ENCODE measurements around the gene PHACTR1.
"Not testable (repeated sequence)": the region's sequence is repeated elsewhere in the genome, so short reads cannot be mapped to it uniquely, and the experiment has no call there.

The PHACTR1 gene

GRCh38 chr6:13216236-13217014, 499.9 kb downstream of the PHACTR1 start:
- DNase-seq, result no peak

- no peak for DNase-seq
These were observed 500.8 kb downstream of the PHACTR1 start for GRCh38 chr6:13217206-13217905.

DNA sequence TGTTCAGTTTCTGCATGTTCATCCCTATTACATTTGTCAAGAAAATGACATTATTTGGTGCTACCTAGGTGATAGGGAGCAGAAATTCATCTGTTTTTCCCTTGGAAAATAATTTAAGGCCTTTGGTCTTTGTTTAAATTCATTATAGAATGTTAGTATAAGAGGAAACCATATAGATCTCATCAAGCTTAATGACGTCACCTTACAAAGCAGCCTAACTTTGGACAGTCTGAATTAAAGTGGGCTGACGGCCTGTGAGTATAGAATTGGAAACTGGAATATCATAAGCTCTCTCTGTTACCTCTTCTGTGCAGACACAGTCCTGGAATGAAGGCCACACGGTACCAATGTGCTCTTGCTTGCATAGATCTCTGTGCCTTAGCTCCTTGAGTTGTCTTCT, 503.7 kb downstream of the PHACTR1 start:
- no peak for DNase-seq

GRCh38 chr6:13222048-13222447, 505.5 kb downstream of the PHACTR1 start:
- DNase-seq, result no peak

- no peak for DNase-seq
These were observed 509.5 kb downstream of the PHACTR1 start for GRCh38 chr6:13226071-13226470.

GRCh38 chr6:13228264-13229204, 512.0 kb downstream of the PHACTR1 start:
- DNase-seq, result no peak

DNA sequence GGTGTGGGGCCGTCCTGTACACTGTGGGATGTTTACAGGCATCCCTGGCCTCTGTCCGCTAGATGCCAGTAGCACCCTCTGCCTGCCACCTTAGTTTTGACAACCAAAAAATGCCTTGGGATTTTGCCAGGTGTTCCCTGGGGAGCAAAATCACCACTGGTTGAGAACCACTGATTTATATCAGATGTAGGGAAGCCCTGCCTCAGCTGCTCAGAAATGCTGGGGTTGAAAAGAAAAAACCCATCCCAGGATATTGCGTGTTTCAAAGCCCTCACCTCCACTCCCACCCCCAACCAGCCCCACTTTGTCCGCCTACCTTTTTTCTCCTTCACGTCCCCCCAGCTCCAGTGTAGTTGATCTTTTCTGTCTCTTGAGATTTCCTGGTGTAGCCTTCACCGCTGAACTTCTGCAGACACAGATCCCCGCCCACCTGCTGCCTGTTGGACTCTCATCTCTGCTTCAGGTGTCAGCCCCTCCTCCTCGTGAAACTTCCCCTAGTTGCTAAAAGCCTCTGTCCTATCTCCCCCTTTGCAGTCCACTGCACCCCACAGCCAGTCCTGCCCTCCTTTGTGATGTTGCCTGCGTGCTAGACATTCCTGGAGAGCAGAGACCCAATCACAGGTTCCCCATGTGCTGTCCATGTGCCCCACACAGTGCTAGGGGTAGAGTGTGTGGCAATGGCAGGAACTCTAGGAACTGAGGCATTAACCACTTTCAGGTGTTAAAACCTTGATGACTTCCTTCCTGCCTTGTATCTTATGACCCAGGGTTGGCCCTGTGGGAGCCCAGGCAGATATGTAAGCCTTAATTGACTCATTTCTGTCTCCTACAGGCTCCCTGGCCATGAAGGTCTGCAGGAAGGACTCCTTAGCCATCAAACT, 512.9 kb downstream of the PHACTR1 start:
- DNase-seq, result no peak

- DNase-seq, result no peak
These were observed 516.5 kb downstream of the PHACTR1 start for GRCh38 chr6:13233106-13233505.

- no peak for DNase-seq
These were observed 517.6 kb downstream of the PHACTR1 start for GRCh38 chr6:13234130-13234529.

GRCh38 chr6:13235339-13235738, 518.8 kb downstream of the PHACTR1 start:
- no peak for DNase-seq

GRCh38 chr6:13237318-13237717, 520.8 kb downstream of the PHACTR1 start:
- no peak for DNase-seq

DNA sequence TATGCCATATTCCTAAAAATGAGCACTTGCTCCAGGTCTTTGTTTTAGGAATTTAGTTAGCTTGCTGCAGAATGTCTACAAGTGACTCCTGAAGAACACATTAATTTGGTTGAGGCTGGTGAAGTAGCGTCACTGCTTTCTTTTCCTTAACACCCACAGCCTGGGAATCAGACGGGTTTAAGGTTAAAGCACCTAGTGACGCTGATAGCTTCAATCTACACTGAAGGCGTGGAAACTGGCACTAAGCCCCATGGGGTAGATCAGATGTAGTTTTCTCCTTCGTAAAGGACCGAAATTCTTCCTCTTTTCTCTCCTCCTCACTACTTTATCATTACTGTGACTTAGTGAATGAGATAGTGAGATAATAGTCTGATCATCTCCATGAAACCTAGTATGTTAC, 521.5 kb downstream of the PHACTR1 start:
- no peak for DNase-seq

- DNase-seq, result no peak
These were observed 522.2 kb downstream of the PHACTR1 start for GRCh38 chr6:13238640-13239216.

DNA sequence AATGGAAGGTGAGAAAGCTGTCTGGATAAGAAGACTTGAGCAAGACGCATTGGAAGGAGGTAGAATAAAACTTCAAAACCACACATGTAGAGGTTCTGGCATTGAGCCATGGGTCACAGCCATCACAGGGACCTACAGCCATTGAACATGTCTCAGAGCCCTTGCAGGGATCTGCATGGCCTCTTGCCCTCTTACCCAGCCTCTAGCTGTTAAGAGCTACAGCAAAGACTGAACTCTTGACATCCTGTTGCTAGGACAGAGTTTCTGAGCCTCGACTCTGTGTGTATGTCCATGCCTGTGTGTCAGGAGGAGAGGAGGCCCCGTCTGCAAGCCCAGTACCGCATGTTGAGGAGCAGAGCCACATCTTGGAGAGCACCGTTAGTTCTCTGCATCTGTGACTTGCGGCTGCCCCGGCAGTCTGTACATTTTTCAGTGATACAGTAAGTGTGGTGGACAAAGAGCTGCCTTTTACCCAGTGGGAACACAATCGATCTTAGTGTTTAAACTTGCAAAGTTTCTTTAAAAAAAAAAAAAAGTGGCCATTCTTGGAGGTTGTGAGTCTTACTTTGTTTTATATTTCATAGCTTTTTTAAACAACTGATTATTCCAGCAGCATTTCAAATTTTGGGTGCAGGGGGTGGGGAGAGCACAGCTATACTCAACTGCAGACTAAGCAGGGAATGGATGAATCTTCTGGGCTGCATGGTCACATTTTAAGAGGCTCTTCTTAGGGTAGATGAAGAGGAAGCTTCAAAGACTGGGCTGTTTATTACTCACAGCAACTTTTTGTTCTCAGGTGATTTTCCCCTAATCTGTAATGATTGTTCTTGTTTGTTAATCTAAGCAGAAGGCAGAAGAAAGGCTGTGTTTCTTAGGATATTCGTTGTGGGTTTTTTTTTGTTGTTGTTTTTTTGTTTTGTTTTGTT, 523.2 kb downstream of the PHACTR1 start:
- no peak for DNase-seq

DNA sequence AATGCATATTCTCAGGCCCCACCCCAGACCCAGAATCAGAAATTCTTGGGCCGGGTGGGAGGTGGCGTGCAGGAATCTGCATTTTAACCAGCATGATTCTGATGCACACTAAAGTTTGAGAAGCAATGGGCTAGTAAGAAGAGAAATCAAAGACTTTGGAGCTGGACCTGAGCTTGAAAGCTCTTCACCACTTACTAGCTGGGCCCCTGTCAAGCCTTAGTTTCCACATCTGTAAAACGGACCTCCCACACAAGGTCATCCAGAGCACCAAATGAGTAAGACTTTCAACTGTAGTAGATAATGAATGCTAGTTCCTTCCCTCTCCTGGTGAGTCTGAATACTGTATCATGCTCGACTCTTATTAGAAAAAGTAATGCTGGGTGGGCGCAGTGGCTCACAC, 524.8 kb downstream of the PHACTR1 start:
- no peak for DNase-seq

DNA sequence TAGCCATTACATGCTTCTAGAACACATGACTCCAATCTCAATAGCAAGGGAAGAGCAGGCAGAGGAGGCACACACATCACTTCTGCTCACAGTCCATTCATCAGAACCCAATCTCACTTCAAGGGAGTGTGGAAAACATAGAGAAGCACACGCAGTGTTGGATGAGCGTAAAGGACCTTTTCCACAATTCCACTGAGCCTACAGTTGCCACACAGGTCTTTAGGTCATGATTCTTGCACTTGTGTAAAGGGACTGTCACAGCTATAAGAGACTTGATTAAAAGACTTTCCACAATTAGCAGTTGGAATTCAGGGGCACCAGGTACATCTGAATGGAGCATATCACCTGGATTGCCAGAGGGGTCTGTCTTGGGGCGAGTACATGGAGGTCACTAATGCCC, 525.6 kb downstream of the PHACTR1 start:
- DNase-seq, result no peak

DNA sequence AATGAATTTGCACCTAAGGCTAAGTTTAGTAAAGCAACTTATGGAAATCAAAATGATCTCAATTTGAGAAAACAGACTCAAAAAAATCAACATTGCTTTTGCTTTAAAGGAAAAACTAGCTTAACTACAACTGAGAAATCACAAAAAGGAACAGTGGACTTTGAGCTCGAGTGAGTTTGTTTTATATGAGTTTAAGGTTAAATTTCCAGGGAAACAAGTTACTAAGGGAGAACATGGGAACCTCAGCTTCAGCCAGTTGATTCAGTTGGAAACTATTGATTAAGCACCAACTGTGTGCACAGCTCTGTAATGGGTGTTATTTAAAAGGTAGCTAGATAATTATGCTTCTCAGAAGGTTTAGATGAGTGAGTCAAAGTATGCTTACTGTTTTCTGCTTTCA, 526.0 kb downstream of the PHACTR1 start:
- no peak for DNase-seq

DNA sequence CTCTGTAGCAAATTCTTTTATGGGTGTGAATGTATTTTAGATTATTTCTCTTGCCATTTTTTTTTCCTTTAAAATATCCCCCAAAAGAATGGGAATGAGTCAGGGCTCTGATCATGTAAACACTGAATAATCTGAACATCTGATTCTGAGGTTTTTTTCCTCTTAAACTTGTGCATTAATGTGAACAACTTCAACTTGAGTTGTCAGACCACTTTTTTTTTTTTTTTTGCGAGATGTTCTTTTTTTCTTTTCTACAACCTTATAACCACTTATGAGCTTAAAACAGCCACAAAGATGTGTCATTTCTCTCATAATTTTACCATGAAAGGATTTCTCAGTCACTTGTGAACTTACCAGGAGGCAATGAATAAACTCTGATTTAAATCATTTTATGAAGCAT, 526.5 kb downstream of the PHACTR1 start:
- no peak for DNase-seq

DNA sequence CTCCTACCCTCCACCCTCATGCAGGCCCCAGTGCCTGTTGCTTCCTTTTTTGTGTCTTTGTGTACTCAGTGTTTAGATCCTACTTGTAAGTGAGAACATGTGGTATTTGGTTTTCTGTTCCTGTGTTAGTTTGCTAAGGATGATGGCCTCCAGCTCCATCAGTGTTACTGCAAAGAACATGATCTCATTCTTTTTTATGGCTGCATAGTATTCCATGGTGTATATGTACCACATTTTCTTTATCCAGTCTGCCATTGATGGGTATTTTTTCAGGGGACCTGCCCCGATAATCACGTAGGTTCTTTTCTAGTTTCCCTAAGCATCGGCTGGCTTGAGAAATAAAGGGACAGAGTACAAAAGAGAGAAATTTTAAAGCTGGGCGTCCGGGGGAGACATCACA, 527.2 kb downstream of the PHACTR1 start:
- not testable (repeated sequence) for DNase-seq

GRCh38 chr6:13247627-13248026, 531.1 kb downstream of the PHACTR1 start:
- no peak for DNase-seq

DNA sequence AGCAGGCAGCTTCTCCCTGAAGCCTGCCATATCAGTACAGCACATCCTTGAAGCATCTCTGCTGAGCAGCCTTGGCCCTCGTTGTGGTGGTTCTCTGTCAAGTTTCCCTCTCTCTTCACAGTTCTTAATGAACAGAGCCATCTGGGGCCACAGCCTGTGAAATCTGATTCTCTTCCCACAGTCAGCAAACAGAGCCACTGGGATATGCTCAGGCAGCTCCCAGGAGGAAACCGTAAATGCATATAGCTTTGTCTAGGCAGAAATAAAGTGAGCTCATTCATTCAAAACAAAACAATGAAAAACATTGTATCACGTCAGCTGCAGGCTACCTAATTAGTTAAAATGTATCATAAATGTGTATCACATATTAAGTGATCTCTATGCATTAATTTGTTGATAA, 531.5 kb downstream of the PHACTR1 start:
- no peak for DNase-seq

Data from stimulated activated CD4-positive, alpha-beta T cell treated with anti-CD3 and anti-CD28 coated beads, Interleukin-4, amount 100 ng/mL, for 1 hour (primary cell).